Fibroblast of lung (primary cell): ENCODE results near the gene SYT7. TPM values are rescaled to one million over a fixed set of nuclear protein-coding genes. Genes with fewer than 3 reads are reported as not detected.

ENCODE experiments used
- DNase-seq, 2 donors: peaks; one replicate each; pipeline versions ENCODE4 v3.0.0 to v3.0.0-alpha.2; 2010; ENCODE audit warnings: low read depth in 2 of 2
- H2AFZ ChIP-seq: 2 replicates; pipeline ENCODE4 v1.5.1; 2012; ENCODE audit warnings: low read length, control low read depth, inconsistent platforms
- H3K27ac ChIP-seq: 2 replicates; pipeline ENCODE4 v1.5.1; 2011; ENCODE audit warnings: low read length, control low read depth; ENCODE audit not compliant: insufficient read depth
- H3K27me3 ChIP-seq: 2 replicates; pipeline ENCODE4 v1.5.1; 2011; ENCODE audit warnings: mild to moderate bottlenecking, low read length; ENCODE audit not compliant: control insufficient read depth, insufficient read depth
- H3K36me3 ChIP-seq: 2 replicates; pipeline ENCODE4 v1.5.1; 2011; ENCODE audit warnings: low read length; ENCODE audit not compliant: control insufficient read depth, insufficient read depth
- H3K4me1 ChIP-seq: 2 replicates; pipeline ENCODE4 v1.5.1; 2011; ENCODE audit warnings: low read length; ENCODE audit not compliant: control insufficient read depth, insufficient read depth; ENCODE audit errors: extremely low read depth
- H3K4me2 ChIP-seq: 2 replicates; pipeline ENCODE4 v1.5.1; 2011; ENCODE audit warnings: low read length, control low read depth; ENCODE audit not compliant: insufficient read depth; ENCODE audit errors: extremely low read depth
- H3K4me3 ChIP-seq, 4 experiments: fragments of 200-600 bp in 1 of 4; sonication (generic) in 1 of 4; replicated peaks in 1 of 4; 2 replicates each; pipeline ENCODE4 v1.5.1; 2011 to 2016; ENCODE audit warnings: low read length in 4 of 4, low read depth in 3 of 4, mild to moderate bottlenecking in 3 of 4, control low read depth in 2 of 4, inconsistent platforms in 1 of 4, mixed read lengths in 1 of 4; ENCODE audit not compliant: insufficient read depth in 1 of 4; ENCODE audit errors: control extremely low read depth in 1 of 4
- H3K79me2 ChIP-seq: 2 replicates; pipeline ENCODE4 v1.5.1; 2012; ENCODE audit warnings: mild to moderate bottlenecking, low read length, inconsistent platforms; ENCODE audit not compliant: control insufficient read depth, insufficient read depth
- H3K9ac ChIP-seq: 2 replicates; pipeline ENCODE4 v1.5.1; 2011; ENCODE audit warnings: mild to moderate bottlenecking, low read length, control low read depth; ENCODE audit not compliant: insufficient read depth
- H3K9me3 ChIP-seq: 2 replicates; pipeline ENCODE4 v1.5.1; 2012; ENCODE audit warnings: low read depth, low read length; ENCODE audit not compliant: control insufficient read depth, insufficient read depth
- H4K20me1 ChIP-seq: 2 replicates; pipeline ENCODE4 v1.5.1; 2011; ENCODE audit warnings: low read length; ENCODE audit not compliant: control insufficient read depth, insufficient read depth; ENCODE audit errors: extremely low read depth
- CTCF ChIP-seq, 2 donors: IDR thresholded peaks in 1 of 2; conservative IDR thresholded peaks in 1 of 2; 1 replicate in 1 of 2; 2 replicates in 1 of 2; pipeline ENCODE4 v1.5.1; 2011 to 2012; ENCODE audit warnings: low read length in 2 of 2, control low read depth in 1 of 2, inconsistent platforms in 1 of 2, low read depth in 1 of 2, mild to moderate bottlenecking in 1 of 2
- EZH2 ChIP-seq: IDR thresholded peaks from 2 replicates; pipeline ENCODE4 v1.5.1; 2012; ENCODE audit warnings: low read length, control low read depth, mild to moderate bottlenecking; ENCODE audit errors: missing control alignments
- polyA plus RNA-seq, 2 donors: library from polyadenylated mRNA; depleted of rRNA in 1 of 2; stranded (reverse) in 1 of 2; unstranded in 1 of 2; fragments of >200 nt; gene quantifications; 2 replicates each; pipeline ENCODE4 v1.2.1, GENCODE V29; 2011 to 2012; ENCODE audit warnings: missing spikeins in 1 of 2
- total RNA-seq: library from RNA; depleted of rRNA; stranded (reverse); fragments of >200 nt; gene quantifications from 2 replicates; pipeline ENCODE4 v1.2.1, GENCODE V29; 2014

Gene SYT7
- total and polyA plus RNA-seq, 2 donors (not counting 1 experiment from before 2014, with no cell fraction given): 2.5 to 25.9 TPM

GRCh38 chr11:61607426-61607825 is 26.6 kb upstream of the SYT7 start:
- no peaks in the 10 kb centered on the region for H3K79me2 ChIP-seq
- no peak for DNase-seq
- no peak overlapping the region for H2AFZ ChIP-seq
- H3K4me2 ChIP-seq: no peak overlapping the region
- TF ChIP-seq EZH2: no peak
- no peak for TF ChIP-seq CTCF (conservative IDR thresholded peaks at IDR 0.05 in 1 of 2, IDR thresholded peaks at IDR 0.05 in 1 of 2; ENCODE audit: low read depth in 1 of 2, low read length in 2 of 2)
- H3K27ac ChIP-seq: no peak overlapping the region
- no peaks in the 10 kb centered on the region for H3K36me3 ChIP-seq
- H3K4me3 ChIP-seq: no peak overlapping the region
- peaks cover 24% of the 10 kb centered on the region for H3K4me1 ChIP-seq
- no peaks in the 10 kb centered on the region for H3K27me3 ChIP-seq
- H3K9ac ChIP-seq: no peak overlapping the region
- no peaks in the 10 kb centered on the region for H4K20me1 ChIP-seq
- no peaks in the 10 kb centered on the region for H3K9me3 ChIP-seq

GRCh38 chr11:61603667-61604066 is 22.8 kb upstream of the SYT7 start:
- peak overlapping the region; percentile 81 for H3K27ac ChIP-seq
- peak overlapping the region; percentile 69 for H3K4me2 ChIP-seq
- no peak overlapping the region for H3K4me3 ChIP-seq
- H2AFZ ChIP-seq: no peak overlapping the region
- TF ChIP-seq EZH2: no peak
- TF ChIP-seq CTCF (conservative IDR thresholded peaks at IDR 0.05 in 1 of 2, IDR thresholded peaks at IDR 0.05 in 1 of 2; ENCODE audit: low read depth in 1 of 2, low read length in 2 of 2): no peak
- H3K9me3 ChIP-seq: no peaks in the 10 kb centered on the region
- no peaks in the 10 kb centered on the region for H4K20me1 ChIP-seq
- no peaks in the 10 kb centered on the region for H3K27me3 ChIP-seq
- H3K79me2 ChIP-seq: no peaks in the 10 kb centered on the region
- H3K36me3 ChIP-seq: no peaks in the 10 kb centered on the region
- no peak for DNase-seq
- H3K9ac ChIP-seq: peak overlapping the region; percentile 47
- H3K4me1 ChIP-seq: peaks cover 37% of the 10 kb centered on the region

- H3K4me1 ChIP-seq: peaks cover 39% of the 10 kb centered on the region
- TF ChIP-seq EZH2 (no peak), CTCF (conservative IDR thresholded peaks at IDR 0.05 in 1 of 2, IDR thresholded peaks at IDR 0.05 in 1 of 2; ENCODE audit: low read depth in 1 of 2, low read length in 2 of 2) (no peak)
- H3K4me3 ChIP-seq: no peak overlapping the region
- H3K4me2 ChIP-seq: peak overlapping the region; percentile 72
- DNase-seq: peak; percentile 97 to 98
- no peaks in the 10 kb centered on the region for H4K20me1 ChIP-seq
- H3K27ac ChIP-seq: peak overlapping the region; percentile 81
- no peaks in the 10 kb centered on the region for H3K9me3 ChIP-seq
- peak overlapping the region; percentile 18 for H2AFZ ChIP-seq
- H3K36me3 ChIP-seq: no peaks in the 10 kb centered on the region
- H3K79me2 ChIP-seq: no peaks in the 10 kb centered on the region
- H3K9ac ChIP-seq: peak overlapping the region; percentile 47
- no peaks in the 10 kb centered on the region for H3K27me3 ChIP-seq
These were observed 22.1 kb upstream of the SYT7 start for GRCh38 chr11:61602775-61603569.
